Measurements from ENCODE around the gene FBXO39. TPM values are rescaled to one million over a fixed set of nuclear protein-coding genes. Genes with fewer than 3 reads are reported as not detected.

Gene FBXO39
- total RNA-seq, 1 donor from 2014 or later: not detected

DNA sequence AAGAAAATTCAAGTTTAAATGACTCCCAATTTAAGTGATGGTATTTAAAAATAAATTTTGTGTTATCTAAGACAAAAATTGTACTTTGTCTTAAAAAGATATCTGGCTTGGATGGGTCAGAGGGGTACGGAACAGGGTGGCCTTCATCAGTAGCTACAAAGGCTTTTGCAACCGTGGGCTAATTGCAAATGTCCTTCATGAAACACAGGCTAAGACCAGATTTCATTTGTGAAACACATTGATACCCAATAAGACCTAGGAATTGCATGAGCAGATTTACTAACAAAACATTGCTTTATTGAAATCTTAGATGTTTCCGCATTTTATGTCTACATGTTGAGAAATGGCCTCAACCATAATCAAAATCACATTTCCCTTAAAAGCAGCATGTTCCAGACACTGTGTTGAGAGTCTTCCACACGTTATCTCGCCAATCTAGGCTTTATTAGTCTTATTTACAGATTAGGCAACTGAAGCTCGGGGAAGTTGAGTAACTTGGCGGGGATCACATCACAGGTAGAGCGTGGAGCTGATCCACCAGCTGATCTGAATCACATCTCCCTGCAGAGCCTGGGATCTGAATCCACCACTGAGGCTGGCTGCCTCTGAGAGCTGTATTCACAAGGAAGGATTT, 21.8 kb downstream of the FBXO39 start:
- Mint-ChIP-seq H3K4me1 (ENCODE audit: low read depth) (peaks cover 17% of the 10 kb centered on the region), H3K27ac (no peak overlapping the region), H3K4me3 (ENCODE audit: low read depth) (no peak overlapping the region), H3K9me3 (ENCODE audit: low read depth) (no peaks in the 10 kb centered on the region), H3K36me3 (ENCODE audit: insufficient read depth) (no peaks in the 10 kb centered on the region), H3K27me3 (peaks cover 7% of the 10 kb centered on the region)
- TF ChIP-seq, protein P1, sequence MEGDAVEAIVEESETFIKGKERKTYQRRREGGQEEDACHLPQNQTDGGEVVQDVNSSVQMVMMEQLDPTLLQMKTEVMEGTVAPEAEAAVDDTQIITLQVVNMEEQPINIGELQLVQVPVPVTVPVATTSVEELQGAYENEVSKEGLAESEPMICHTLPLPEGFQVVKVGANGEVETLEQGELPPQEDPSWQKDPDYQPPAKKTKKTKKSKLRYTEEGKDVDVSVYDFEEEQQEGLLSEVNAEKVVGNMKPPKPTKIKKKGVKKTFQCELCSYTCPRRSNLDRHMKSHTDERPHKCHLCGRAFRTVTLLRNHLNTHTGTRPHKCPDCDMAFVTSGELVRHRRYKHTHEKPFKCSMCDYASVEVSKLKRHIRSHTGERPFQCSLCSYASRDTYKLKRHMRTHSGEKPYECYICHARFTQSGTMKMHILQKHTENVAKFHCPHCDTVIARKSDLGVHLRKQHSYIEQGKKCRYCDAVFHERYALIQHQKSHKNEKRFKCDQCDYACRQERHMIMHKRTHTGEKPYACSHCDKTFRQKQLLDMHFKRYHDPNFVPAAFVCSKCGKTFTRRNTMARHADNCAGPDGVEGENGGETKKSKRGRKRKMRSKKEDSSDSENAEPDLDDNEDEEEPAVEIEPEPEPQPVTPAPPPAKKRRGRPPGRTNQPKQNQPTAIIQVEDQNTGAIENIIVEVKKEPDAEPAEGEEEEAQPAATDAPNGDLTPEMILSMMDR (IDR thresholded peaks at IDR 0.05; ENCODE audit: unreplicated experiment): no peak
- no peak for DNase-seq (ENCODE audit: low spot score, unreplicated experiment)

DNA sequence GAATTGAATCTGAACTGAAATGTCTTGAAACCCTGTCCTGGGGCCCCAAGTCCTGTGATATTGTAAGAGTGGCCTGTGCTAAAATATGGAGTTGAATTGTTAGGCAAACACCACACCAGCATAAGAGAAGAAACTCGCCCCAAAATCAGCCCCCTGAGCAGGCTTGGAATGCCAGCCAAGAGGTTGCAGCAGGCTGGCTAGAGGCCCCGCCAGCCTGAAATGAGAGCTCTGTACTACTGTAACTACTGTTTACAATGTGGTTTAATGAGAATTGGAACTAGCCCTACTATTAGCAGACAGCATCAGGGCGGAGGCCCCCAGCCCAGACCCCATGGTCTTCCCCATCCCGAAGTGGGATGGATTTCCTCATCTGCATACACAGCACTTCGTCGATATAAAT, 23.7 kb downstream of the FBXO39 start:
- peaks cover 7% of the 10 kb centered on the region for H3K27me3 Mint-ChIP-seq
- no peaks in the 10 kb centered on the region for H3K36me3 Mint-ChIP-seq (ENCODE audit: insufficient read depth)
- H3K4me1 Mint-ChIP-seq (ENCODE audit: low read depth): peaks cover 17% of the 10 kb centered on the region
- H3K9me3 Mint-ChIP-seq (ENCODE audit: low read depth): no peaks in the 10 kb centered on the region
- TF ChIP-seq, protein P1 (IDR thresholded peaks at IDR 0.05; ENCODE audit: unreplicated experiment): no peak
- no peak for DNase-seq (ENCODE audit: low spot score, unreplicated experiment)
- no peak overlapping the region for H3K4me3 Mint-ChIP-seq (ENCODE audit: low read depth)
- H3K27ac Mint-ChIP-seq: no peak overlapping the region

DNA sequence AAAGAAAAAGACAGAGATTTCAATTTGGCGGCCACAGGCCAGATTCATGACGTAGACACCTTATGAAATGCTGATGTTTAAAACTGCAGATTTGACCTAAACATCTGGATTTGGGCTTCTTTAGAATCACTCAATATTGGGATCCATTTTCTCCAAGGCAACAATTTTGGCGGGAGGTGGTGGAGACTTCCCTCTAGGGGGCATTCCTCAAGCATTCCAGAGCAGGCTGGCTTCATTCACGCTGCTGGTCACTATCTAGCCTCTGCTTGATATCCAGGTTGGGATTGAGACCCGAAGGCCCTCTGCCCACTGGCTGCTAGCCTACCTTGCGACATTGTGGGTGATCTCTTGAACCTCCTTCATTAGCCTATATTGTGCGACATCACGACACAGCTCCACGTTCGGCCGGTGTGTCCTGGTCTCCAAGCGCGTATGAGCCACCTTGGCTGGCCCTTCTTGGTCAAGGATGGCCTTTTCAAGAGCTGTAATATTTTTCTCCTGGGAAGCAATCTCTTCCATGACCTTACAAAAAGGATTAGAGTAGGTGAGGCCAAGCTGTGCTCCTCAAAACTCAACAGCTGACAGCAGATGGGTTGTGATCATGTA, 24.5 kb downstream of the FBXO39 start:
- no peak for DNase-seq (ENCODE audit: low spot score, unreplicated experiment)
- Mint-ChIP-seq H3K4me3 (ENCODE audit: low read depth) (no peak overlapping the region), H3K36me3 (ENCODE audit: insufficient read depth) (no peaks in the 10 kb centered on the region), H3K9me3 (ENCODE audit: low read depth) (no peaks in the 10 kb centered on the region), H3K27me3 (peaks cover 7% of the 10 kb centered on the region), H3K27ac (no peak overlapping the region), H3K4me1 (ENCODE audit: low read depth) (peaks cover 16% of the 10 kb centered on the region)
- TF ChIP-seq, protein P1 (IDR thresholded peaks at IDR 0.05; ENCODE audit: unreplicated experiment): peak; percentile 47

DNA sequence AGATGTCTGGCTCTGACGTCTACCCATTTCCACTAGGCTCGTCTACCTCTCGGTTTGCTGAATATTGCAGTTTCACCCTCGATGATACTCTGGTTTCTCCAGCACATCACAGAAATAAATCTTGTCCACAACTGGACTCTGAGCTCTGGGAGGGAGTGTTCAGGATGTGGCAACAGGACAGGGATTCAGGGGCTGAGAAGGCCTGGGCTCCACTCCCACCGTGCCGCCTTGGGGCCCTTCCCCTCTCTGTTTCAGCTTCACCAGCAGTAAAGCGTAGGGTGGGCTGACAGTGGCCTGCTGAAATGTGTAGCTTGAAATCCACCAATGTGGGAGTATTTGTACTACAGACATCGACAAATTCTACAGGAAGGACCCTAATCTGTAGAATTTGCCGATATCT, 35.5 kb downstream of the FBXO39 start:
- H3K4me3 Mint-ChIP-seq (ENCODE audit: low read depth): no peak overlapping the region
- no peaks in the 10 kb centered on the region for H3K36me3 Mint-ChIP-seq (ENCODE audit: insufficient read depth)
- no peaks in the 10 kb centered on the region for H3K27me3 Mint-ChIP-seq
- peaks cover 7% of the 10 kb centered on the region for H3K9me3 Mint-ChIP-seq (ENCODE audit: low read depth)
- TF ChIP-seq, protein P1 (IDR thresholded peaks at IDR 0.05; ENCODE audit: unreplicated experiment): no peak
- H3K27ac Mint-ChIP-seq: no peak overlapping the region
- no peak for DNase-seq (ENCODE audit: low spot score, unreplicated experiment)
- no peaks in the 10 kb centered on the region for H3K4me1 Mint-ChIP-seq (ENCODE audit: low read depth)

DNA sequence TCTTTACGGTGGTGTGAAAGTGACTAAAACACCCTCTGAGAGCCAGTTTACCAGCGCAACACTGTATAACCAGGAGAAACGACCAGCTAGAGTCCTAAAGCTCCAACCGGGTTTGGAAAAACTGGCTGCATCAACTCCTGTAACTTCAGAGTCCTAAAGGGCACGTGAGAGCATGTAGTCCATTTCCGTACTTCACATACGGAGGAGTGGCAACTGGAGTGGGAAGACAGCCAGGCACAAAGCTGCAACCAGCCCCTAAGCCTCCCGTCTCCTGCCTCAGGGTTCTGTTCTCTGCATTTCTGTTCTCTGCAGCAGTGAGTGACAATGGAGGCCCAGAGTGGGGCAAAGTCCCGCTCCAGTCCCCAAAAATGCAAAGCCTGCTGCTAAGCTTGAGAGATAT, 36.3 kb downstream of the FBXO39 start:
- H3K27me3 Mint-ChIP-seq: no peaks in the 10 kb centered on the region
- no peaks in the 10 kb centered on the region for H3K4me1 Mint-ChIP-seq (ENCODE audit: low read depth)
- no peaks in the 10 kb centered on the region for H3K36me3 Mint-ChIP-seq (ENCODE audit: insufficient read depth)
- no peak for DNase-seq (ENCODE audit: low spot score, unreplicated experiment)
- H3K27ac Mint-ChIP-seq: no peak overlapping the region
- TF ChIP-seq, protein P1 (IDR thresholded peaks at IDR 0.05; ENCODE audit: unreplicated experiment): no peak
- H3K4me3 Mint-ChIP-seq (ENCODE audit: low read depth): no peak overlapping the region
- peaks cover 7% of the 10 kb centered on the region for H3K9me3 Mint-ChIP-seq (ENCODE audit: low read depth)

Data from progenitor cell of endocrine pancreas (in vitro differentiated cells).